OCI-LY3 (cell line): Measurements from ENCODE around the gene GCKR.

ENCODE experiments used
- EZH2phosphoT487 ChIP-seq: fragments of 200-600 bp; shearing (Covaris generic); IDR thresholded peaks from 2 replicates; pipeline ENCODE4 v1.6.1; 2018; ENCODE audit warnings: antibody characterized with exemption, mixed run types, low read depth
- TF ChIP-seq, protein P1 (sequence below): fragments of 200-600, 300-600 bp; sonication (generic); IDR thresholded peaks from 2 replicates; pipeline ENCODE4 v1.5.1; 2014; ENCODE audit warnings: antibody characterized with exemption, low read length, low read depth

DNA sequence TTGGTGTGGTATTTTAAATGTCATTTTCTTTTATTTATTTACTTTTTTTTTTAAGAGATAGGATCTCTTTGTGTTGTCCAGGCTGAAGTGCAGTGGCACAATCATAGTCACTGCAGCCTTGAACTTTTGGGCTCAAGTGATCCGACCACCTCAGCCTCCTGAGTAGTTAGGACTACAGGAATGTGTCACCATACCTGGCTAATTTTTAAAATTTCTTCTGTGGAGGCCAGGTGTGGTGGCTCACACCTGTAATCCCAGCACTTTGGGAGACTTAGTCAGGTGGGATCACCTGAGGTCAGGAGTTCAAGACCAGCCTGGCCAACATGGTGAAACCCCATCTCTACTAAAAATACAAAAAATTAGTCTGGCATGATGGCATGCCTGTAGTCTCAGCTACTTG lies 52.7 kb downstream of the GCKR start:
- TF ChIP-seq, protein P1, sequence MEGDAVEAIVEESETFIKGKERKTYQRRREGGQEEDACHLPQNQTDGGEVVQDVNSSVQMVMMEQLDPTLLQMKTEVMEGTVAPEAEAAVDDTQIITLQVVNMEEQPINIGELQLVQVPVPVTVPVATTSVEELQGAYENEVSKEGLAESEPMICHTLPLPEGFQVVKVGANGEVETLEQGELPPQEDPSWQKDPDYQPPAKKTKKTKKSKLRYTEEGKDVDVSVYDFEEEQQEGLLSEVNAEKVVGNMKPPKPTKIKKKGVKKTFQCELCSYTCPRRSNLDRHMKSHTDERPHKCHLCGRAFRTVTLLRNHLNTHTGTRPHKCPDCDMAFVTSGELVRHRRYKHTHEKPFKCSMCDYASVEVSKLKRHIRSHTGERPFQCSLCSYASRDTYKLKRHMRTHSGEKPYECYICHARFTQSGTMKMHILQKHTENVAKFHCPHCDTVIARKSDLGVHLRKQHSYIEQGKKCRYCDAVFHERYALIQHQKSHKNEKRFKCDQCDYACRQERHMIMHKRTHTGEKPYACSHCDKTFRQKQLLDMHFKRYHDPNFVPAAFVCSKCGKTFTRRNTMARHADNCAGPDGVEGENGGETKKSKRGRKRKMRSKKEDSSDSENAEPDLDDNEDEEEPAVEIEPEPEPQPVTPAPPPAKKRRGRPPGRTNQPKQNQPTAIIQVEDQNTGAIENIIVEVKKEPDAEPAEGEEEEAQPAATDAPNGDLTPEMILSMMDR, result no peak
- no peak for TF ChIP-seq EZH2phosphoT487
